WTC11 (cell line): ENCODE measurements around the gene TNFSF9.

Source experiments
- FOXK1 ChIP-seq: sonication (generic); formaldehyde crosslinking; IDR thresholded peaks from 2 replicates; pipeline ENCODE4 v1.8.0; 2022; ENCODE audit warnings: mild to moderate bottlenecking, moderate library complexity, missing genetic modification reagents
- HMGA2 ChIP-seq: fragments of 250-450 bp; sonication (Bioruptor Pico); IDR thresholded peaks from 2 replicates; pipeline ENCODE4 v1.4.0; 2021; ENCODE audit warnings: mild to moderate bottlenecking, moderate library complexity
- KAT7 ChIP-seq: sonication (generic); formaldehyde crosslinking; IDR thresholded peaks from 2 replicates; pipeline ENCODE4 v1.8.1; 2023; ENCODE audit warnings: missing genetic modification reagents, mild to moderate bottlenecking, borderline replicate concordance
- NFYB ChIP-seq: sonication (generic); formaldehyde crosslinking; conservative IDR thresholded peaks from 2 replicates; pipeline ENCODE4 v1.8.0; 2022; ENCODE audit warnings: low read depth, missing genetic modification reagents
- TF ChIP-seq, protein P1 (sequence below): fragments of 200-600 bp; IDR thresholded peaks from 2 replicates; pipeline ENCODE4 v1.8.0; 2022; ENCODE audit warnings: antibody characterized with exemption
- TF ChIP-seq, protein P2 (sequence below): sonication (generic); formaldehyde crosslinking; IDR thresholded peaks from 2 replicates; pipeline ENCODE4 v1.8.0; 2022; ENCODE audit warnings: mild to moderate bottlenecking, missing genetic modification reagents

DNA sequence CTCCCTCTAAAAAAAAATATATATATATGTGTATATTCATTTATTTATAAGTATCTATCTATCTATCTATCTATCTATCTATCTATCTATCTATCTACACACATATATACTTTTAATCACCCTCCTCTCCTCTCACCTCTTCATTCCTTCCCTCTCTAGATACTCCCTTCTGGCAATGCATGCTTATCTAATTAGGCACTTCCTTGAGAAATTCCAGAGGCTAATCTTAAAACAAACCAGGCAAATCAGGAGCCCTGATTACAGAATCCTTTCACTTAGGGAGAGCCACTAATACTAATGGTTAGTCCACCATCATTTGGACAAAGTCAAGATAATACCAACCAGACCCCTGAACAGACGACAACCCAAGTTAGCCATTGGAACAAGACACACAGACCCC is 42.5 kb downstream of the TNFSF9 start:
- TF ChIP-seq NFYB (CRISPR knock-in tag) (no peak), FOXK1 (no peak), KAT7 (CRISPR knock-in tag) (no peak), HMGA2 (CRISPR knock-in tag) (no peak)
- TF ChIP-seq, protein P1, sequence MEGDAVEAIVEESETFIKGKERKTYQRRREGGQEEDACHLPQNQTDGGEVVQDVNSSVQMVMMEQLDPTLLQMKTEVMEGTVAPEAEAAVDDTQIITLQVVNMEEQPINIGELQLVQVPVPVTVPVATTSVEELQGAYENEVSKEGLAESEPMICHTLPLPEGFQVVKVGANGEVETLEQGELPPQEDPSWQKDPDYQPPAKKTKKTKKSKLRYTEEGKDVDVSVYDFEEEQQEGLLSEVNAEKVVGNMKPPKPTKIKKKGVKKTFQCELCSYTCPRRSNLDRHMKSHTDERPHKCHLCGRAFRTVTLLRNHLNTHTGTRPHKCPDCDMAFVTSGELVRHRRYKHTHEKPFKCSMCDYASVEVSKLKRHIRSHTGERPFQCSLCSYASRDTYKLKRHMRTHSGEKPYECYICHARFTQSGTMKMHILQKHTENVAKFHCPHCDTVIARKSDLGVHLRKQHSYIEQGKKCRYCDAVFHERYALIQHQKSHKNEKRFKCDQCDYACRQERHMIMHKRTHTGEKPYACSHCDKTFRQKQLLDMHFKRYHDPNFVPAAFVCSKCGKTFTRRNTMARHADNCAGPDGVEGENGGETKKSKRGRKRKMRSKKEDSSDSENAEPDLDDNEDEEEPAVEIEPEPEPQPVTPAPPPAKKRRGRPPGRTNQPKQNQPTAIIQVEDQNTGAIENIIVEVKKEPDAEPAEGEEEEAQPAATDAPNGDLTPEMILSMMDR, result no peak
- TF ChIP-seq, protein P2, sequence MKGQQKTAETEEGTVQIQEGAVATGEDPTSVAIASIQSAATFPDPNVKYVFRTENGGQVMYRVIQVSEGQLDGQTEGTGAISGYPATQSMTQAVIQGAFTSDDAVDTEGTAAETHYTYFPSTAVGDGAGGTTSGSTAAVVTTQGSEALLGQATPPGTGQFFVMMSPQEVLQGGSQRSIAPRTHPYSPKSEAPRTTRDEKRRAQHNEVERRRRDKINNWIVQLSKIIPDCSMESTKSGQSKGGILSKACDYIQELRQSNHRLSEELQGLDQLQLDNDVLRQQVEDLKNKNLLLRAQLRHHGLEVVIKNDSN, result no peak
